Lower leg skin (tissue), 3 donors: ENCODE data around the gene KDELR3.

Experiments used
- POLR2A ChIP-seq, 2 donors: fragments of 450-650 bp; IDR thresholded peaks; one replicate each; pipeline ENCODE4 v1.6.1; 2016 to 2017; ENCODE audit warnings: antibody characterized with exemption in 2 of 2, mild to moderate bottlenecking in 1 of 2, moderate library complexity in 1 of 2
- TF ChIP-seq, protein P1 (sequence below), 3 donors: fragments of 450-650 bp; IDR thresholded peaks; one replicate each; pipeline ENCODE4 v1.5.1; 2016; ENCODE audit warnings: antibody characterized with exemption in 3 of 3, mild to moderate bottlenecking in 3 of 3, moderate library complexity in 2 of 3

DNA sequence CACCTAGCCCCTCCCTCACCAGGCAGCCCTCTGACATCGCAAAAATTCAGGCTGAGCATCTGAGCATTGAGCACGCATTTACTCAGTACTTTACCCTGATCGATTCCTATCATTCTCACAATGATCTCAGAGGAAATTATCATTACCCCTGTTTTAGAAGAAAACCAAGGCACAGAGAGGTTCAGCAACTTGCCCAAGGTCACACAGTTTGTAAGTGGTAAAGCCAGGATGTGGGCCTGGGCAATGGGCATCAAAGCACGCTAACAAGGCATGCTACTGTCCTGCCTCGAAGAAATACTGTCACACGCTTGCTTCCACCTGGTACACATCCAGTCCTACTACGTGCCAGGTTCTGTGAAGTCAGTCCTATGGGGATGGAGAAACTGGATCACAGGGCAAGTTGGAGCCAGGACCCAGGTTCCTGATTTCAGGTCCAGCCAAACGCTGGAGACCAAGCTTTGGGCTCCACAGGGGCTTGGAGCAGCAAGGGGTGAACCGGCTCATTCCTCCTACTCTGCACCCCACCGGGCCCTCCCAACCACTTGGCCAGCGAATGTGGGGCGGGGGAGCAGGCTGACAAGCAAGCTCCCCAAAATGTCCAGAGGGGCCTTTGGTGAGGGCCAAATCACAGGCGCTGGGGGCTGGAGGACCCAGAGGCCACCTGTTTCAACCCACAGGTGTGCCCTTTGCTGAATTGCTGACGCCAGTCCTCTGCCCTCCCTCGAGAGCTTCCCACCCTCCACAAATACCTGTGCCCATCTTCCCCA is 31.1 kb upstream of the KDELR3 start:
- TF ChIP-seq, protein P1, sequence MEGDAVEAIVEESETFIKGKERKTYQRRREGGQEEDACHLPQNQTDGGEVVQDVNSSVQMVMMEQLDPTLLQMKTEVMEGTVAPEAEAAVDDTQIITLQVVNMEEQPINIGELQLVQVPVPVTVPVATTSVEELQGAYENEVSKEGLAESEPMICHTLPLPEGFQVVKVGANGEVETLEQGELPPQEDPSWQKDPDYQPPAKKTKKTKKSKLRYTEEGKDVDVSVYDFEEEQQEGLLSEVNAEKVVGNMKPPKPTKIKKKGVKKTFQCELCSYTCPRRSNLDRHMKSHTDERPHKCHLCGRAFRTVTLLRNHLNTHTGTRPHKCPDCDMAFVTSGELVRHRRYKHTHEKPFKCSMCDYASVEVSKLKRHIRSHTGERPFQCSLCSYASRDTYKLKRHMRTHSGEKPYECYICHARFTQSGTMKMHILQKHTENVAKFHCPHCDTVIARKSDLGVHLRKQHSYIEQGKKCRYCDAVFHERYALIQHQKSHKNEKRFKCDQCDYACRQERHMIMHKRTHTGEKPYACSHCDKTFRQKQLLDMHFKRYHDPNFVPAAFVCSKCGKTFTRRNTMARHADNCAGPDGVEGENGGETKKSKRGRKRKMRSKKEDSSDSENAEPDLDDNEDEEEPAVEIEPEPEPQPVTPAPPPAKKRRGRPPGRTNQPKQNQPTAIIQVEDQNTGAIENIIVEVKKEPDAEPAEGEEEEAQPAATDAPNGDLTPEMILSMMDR (IDR thresholded peaks at IDR 0.05) = no peak
- TF ChIP-seq POLR2A (IDR thresholded peaks at IDR 0.05) = no peak
